ENCODE results near the gene IL17RD. TPM values are rescaled to one million over a fixed set of nuclear protein-coding genes. Genes with fewer than 3 reads are reported as not detected.

Gene IL17RD
- total RNA-seq, 1 donor from 2014 or later, result 1.1 TPM

DNA sequence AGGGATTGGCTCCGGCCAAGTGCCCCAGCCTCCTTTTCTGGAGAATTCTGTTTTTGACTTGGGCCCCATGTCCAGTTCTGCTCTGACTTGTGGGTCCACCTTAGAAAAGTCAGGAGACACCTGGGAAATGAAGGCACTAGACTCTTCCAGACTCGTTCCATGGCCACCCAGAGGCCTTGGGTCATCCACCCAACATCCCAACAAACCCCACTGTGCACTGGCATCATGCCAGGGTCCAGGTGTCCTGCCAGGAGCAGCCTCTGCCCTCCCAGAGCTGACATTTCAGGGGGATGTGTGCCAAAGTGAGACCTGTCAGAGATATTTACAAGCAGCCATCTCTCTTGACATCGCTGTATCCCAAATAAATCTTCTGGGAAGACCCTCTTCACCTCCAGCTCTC is 91.5 kb downstream of the IL17RD start:
- Histone ChIP-seq H3K4me3 (no peak overlapping the region), H3K27ac (no peak overlapping the region), H3K4me1 (peaks cover 10% of the 10 kb centered on the region), H3K9me3 (no peaks in the 10 kb centered on the region), H3K36me3 (no peaks in the 10 kb centered on the region), H3K27me3 (no peaks in the 10 kb centered on the region)
- intact Hi-C loops (cut with DNase I), result no loop called here
- TF ChIP-seq, protein P1, sequence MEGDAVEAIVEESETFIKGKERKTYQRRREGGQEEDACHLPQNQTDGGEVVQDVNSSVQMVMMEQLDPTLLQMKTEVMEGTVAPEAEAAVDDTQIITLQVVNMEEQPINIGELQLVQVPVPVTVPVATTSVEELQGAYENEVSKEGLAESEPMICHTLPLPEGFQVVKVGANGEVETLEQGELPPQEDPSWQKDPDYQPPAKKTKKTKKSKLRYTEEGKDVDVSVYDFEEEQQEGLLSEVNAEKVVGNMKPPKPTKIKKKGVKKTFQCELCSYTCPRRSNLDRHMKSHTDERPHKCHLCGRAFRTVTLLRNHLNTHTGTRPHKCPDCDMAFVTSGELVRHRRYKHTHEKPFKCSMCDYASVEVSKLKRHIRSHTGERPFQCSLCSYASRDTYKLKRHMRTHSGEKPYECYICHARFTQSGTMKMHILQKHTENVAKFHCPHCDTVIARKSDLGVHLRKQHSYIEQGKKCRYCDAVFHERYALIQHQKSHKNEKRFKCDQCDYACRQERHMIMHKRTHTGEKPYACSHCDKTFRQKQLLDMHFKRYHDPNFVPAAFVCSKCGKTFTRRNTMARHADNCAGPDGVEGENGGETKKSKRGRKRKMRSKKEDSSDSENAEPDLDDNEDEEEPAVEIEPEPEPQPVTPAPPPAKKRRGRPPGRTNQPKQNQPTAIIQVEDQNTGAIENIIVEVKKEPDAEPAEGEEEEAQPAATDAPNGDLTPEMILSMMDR (IDR thresholded peaks at IDR 0.05), result no peak
- DNase-seq, result no peak
- no peak for ATAC-seq

DNA sequence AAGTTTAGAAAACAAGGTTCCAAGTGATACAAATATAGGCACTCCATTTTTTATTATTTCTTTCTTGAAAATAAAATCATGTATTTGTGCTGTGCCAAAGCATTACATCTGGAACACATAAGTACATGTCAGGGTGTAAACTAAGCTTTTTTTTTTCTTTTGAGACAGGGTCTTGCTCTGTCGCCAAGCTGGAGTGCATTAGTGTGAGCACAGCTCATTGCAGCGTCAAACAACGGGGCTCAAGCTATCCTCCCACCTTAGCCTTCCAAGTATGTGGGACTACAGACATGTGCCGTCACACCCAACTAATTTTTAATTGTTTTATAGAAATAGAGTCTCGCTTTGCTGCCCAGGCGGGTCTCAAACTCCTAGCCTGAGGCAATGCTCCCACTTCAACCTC is 95.7 kb downstream of the IL17RD start:
- no peaks in the 10 kb centered on the region for H3K9me3 ChIP-seq
- DNase-seq (no peak), ATAC-seq (no peak)
- no peaks in the 10 kb centered on the region for H3K27me3 ChIP-seq
- H3K4me3 ChIP-seq, result no peak overlapping the region
- intact Hi-C loops (cut with DNase I), result no loop called here
- TF ChIP-seq, protein P1 (IDR thresholded peaks at IDR 0.05), result no peak
- H3K36me3 ChIP-seq, result no peaks in the 10 kb centered on the region
- H3K27ac ChIP-seq, result no peak overlapping the region
- H3K4me1 ChIP-seq, result peaks cover 8% of the 10 kb centered on the region

DNA sequence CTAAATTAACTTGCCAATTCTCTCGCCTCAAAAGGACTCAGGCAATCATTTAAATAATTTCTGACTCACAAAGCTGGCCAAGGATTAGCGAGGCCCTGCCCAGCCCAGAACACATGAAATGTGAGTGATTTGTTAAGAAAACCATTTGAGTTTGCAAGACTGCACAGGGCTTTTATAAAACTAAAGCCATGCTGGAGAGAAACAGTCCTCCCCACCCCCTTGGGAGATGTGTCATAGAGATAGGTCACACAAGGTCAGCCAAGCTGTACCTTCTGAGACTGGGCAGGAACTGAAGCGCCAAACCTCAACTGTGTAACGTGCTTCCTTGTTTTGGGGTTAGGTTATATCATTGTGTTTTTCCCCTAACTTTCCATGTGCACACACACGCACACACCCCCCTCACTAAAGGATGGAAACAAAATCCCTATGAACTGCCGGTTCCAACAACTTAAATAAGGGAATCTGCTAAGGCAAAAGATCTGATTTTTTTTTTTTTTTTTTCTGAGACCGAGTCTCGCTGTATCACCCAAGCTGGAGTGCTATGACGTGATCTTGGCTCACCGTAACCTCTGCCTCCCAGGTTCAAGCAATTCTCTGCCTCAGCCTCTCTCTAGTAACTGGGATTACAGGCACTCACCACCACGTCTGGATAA is 96.6 kb downstream of the IL17RD start:
- intact Hi-C loops (cut with DNase I), result no loop called here
- DNase-seq, result no peak
- ATAC-seq, result peak; percentile 90
- H3K4me1 ChIP-seq, result peaks cover 8% of the 10 kb centered on the region
- H3K4me3 ChIP-seq, result no peak overlapping the region
- no peaks in the 10 kb centered on the region for H3K27me3 ChIP-seq
- H3K9me3 ChIP-seq, result no peaks in the 10 kb centered on the region
- H3K27ac ChIP-seq, result no peak overlapping the region
- TF ChIP-seq, protein P1 (IDR thresholded peaks at IDR 0.05), result no peak
- H3K36me3 ChIP-seq, result no peaks in the 10 kb centered on the region

DNA sequence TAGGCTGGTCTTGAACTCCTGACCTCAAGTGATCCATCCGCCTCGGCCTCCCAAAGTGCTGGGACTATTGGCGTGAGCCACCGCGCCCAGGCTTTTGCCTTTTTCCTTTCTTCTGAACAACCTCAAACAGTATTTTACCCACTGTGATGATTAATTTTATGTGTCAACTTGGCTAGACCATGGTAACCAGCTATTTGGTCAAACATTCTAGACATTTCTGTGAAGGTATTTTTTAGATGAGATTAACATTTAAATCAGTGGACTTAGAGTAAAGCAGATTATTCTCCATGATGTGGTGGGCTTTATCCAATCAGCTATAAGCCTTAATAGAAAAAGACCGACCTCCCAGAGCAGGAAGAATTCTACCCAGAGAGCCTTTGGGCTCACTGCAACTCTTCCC is 98.7 kb downstream of the IL17RD start:
- no peak overlapping the region for H3K4me3 ChIP-seq
- no peak for ATAC-seq
- intact Hi-C loops (cut with DNase I), result no loop called here
- no peak for DNase-seq
- no peak overlapping the region for H3K27ac ChIP-seq
- no peaks in the 10 kb centered on the region for H3K27me3 ChIP-seq
- H3K36me3 ChIP-seq, result no peaks in the 10 kb centered on the region
- no peaks in the 10 kb centered on the region for H3K9me3 ChIP-seq
- TF ChIP-seq, protein P1 (IDR thresholded peaks at IDR 0.05), result no peak
- H3K4me1 ChIP-seq, result peaks cover 19% of the 10 kb centered on the region

DNA sequence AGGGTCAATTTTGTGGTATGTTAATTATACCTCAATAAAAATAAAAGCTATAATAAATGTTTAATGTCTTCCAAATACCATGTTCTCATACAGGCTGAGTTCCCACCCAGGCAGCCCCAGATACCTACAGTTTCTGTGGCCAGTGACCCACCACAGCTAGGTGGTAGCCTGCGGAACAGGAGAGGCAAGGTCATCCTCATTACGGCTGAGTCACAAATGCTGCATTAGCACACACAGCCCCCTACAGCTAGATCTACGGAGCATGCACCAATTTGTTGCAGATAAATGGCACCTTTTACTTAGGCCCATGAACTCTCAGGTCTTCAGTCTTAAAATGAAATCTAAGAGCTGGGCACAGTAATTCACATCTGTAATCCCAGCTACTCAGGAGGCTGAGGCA is 99.6 kb downstream of the IL17RD start:
- TF ChIP-seq, protein P1 (IDR thresholded peaks at IDR 0.05), result no peak

DNA sequence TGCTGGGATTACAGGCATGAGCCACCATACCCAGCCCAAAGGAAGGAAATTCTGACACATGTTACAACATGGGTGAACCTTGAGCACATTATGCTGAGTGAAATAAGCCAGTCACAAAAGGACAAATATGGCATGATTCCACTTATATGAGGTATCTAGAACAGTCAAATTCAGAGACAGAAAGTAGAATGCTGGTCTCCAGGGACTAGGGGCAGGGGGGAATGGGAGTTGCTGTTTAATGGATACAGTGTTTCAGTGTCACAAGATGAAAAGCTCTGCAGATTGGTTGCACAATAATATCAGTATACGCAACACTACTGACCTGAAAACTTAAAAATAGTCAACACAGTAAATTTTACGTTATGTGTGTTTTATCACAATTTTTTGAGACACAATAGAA is 100.6 kb downstream of the IL17RD start:
- DNase-seq (no peak), ATAC-seq (peak; percentile 8)
- H3K27me3 ChIP-seq, result no peaks in the 10 kb centered on the region
- no peak overlapping the region for H3K4me3 ChIP-seq
- peaks cover 19% of the 10 kb centered on the region for H3K4me1 ChIP-seq
- H3K9me3 ChIP-seq, result no peaks in the 10 kb centered on the region
- TF ChIP-seq, protein P1 (IDR thresholded peaks at IDR 0.05), result no peak
- no peaks in the 10 kb centered on the region for H3K36me3 ChIP-seq
- intact Hi-C loops (cut with DNase I), result no loop called here
- H3K27ac ChIP-seq, result no peak overlapping the region

More for the DNA sequence above, 99.6 kb downstream of the IL17RD start:
- peaks cover 19% of the 10 kb centered on the region for H3K4me1 ChIP-seq
- H3K27me3 ChIP-seq, result no peaks in the 10 kb centered on the region
- no peak overlapping the region for H3K4me3 ChIP-seq
- DNase-seq, result no peak
- no peak for ATAC-seq
- intact Hi-C loops (cut with DNase I), result no loop called here
- H3K36me3 ChIP-seq, result no peaks in the 10 kb centered on the region
- no peak overlapping the region for H3K27ac ChIP-seq
- H3K9me3 ChIP-seq, result no peaks in the 10 kb centered on the region

Data from upper lobe of right lung (tissue), 1 donor.